ENCODE results near the gene PCGF2.

PCGF2 gene

GRCh38 chr17:38702166-38702915, 45.8 kb downstream of the PCGF2 start:
- DNase-seq, result peak; percentile 86

GRCh38 chr17:38701504-38702165, 46.5 kb downstream of the PCGF2 start:
- DNase-seq, result no peak

DNA sequence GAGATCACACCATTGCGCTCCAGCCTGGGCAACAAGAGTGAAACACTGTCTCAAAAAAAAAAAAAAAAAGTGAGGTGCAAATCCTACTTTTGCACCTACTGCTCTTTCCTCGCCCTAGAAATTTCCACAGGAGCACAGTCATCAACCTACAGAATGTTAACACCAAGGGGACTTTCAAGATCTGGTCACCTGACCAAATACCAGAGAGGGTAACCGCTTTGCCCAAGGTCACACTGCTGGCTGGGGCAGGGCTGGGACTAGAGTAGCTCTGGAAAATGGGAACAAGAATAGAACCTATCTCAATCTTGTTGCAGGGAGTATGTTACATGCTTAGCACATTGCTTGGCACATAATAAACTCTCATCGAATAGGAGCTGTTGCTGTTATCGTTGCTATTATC, 49.4 kb downstream of the PCGF2 start:
- no peak for DNase-seq

DNA sequence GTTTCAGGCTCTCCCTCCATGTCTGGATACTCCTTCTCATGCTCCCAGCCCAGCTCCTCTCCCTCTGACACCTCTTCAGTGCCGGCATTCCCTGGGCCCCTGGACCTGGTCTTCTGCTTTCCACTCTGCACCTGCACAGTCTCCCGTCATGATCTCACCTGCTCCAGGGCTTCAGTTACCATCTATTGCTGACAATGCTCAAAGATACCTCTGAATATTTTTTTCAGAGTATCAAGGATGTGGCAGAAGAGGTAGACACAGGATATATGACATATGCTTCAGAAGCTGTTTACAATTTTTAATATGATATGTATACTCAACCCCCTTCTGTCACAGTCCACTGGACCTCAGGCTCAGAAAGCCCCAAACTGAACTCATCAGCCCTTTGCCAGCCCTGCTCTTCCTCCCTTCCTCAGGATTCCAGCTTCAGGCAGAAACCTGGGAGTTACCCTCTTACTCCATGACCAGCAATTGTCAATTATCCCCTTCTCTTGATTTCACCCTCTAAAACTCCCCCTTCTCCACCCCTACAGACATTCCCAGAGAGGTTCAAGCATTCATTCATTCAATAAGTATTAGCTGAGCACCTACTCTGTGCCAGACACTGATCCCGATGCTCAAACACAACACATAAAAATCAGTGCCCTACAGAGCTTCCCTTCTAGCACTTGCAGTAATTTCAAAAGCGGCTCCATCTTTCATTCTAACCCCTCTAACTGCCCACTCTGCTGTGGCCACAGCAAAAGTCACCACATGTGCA, 50.9 kb downstream of the PCGF2 start:
- DNase-seq, result no peak

DNA sequence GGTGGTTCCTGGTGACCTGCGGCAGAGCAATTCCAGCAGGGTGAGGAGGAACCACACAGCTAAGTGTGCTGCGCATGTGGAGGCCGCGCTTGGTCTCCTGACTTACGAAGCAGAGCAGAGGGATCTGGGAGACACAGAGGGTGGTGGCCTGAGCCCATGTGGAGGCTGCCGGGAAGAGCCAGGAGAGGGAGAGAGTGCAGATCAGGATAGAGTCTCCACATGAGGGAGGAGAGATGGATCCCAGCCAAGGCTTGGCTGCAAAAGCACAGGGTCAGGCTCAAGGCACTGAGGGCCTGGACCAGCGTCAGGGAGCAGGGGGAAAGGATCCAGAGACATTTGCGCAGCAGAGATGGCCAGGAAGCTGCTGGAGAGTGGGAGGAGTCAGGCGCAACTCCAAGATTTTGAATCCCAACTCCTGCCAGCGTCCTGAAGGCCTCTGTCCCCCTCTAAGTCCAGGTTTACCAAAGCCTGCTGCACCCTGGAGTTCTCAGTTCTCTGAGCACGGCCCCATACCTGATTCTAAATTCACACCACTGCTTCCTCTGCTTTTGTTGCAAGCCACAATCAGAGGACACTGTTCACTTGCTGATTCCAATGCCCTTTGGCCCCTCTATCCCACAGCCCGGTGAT, 54.3 kb downstream of the PCGF2 start:
- DNase-seq, result no peak

DNA sequence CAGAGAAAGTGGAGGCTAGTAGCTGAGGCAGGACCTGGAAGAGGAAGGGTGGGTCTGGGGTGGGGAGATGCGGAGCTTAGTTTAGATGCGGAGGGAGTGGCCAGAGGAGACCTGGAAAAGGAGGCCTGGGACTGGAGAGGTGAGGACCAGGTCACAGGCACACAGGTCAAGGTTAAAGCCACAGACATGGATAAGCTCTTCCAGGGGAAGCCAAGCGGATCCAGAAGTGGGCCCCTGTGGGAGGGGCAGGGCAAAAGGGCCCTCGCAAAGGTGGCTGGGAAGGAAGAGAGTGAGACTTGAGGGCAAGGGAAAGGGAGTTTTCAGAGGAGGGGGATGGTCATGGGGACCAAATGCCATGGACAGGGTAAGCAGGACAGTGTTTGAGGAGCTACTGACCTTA, 57.0 kb downstream of the PCGF2 start:
- no peak for DNase-seq

DNA sequence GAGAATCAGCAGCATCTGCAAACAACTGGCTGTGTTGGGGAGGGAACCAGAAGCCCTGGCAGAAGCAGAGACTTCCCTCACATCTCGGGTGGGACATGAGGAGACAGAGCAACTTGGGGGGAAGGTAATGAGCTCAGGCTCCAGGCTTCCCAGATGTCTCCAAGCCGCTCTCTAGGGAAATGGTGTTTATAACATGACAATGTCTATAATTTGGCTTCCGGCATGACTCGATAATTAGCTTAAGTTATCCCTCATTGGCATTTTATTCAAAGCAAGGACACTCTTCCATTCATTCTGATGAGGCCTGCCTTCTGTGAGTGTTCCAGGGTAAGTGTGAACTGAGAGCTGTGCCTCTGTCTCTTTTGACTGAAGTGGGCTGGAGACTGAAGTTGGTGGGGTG, 57.8 kb downstream of the PCGF2 start:
- DNase-seq, result no peak

- DNase-seq, result no peak
Observed at GRCh38 chr17:38687286-38687685, 60.9 kb downstream of the PCGF2 start.

DNA sequence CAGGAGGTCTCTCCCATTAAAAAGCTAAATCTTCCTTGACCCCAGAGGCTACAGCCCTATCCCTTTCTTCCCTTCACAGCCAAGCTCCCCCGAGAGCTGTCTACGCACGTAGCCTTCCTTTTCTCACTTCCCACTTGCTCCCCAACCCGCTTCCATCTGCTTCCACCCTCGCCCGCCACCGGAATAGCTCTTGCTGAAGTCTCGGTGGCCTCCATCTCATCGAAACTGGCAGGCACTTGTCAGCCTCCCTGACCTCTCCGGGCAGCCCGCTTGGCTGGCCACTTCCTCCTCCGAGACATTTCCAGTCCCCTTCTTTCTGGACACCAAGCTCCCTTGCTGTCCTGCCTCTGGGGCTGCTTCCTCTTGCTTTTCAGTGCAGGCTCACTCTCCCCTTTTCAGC, 62.6 kb downstream of the PCGF2 start:
- no peak for DNase-seq
